Lower lobe of right lung (tissue), 2 donors: ENCODE results near the gene CORO7. TPM values are rescaled to one million over a fixed set of nuclear protein-coding genes. Genes with fewer than 3 reads are reported as not detected.

Source experiments
- ATAC-seq, 2 donors: fragments of 200-7000 bp; cut with Tn5 transposase; one replicate each; pipeline ENCODE4 v1.9.1; 2020 to 2022; ENCODE audit warnings: mild to moderate bottlenecking in 2 of 2, moderate library complexity in 2 of 2
- DNase-seq: peaks from one replicate; pipeline ENCODE4 v3.0.0-alpha.2; 2020
- H3K27ac ChIP-seq: fragments of 200-600 bp; one replicate; pipeline ENCODE4 v1.8.0; 2022
- H3K27me3 ChIP-seq: fragments of 200-600 bp; one replicate; pipeline ENCODE4 v1.8.0; 2022; ENCODE audit warnings: low read depth
- H3K36me3 ChIP-seq: fragments of 200-600 bp; one replicate; pipeline ENCODE4 v1.8.0; 2022; ENCODE audit warnings: mild to moderate bottlenecking
- H3K4me1 ChIP-seq: fragments of 200-600 bp; one replicate; pipeline ENCODE4 v1.8.0; 2022
- H3K4me3 ChIP-seq: fragments of 200-600 bp; one replicate; pipeline ENCODE4 v1.8.0; 2022; ENCODE audit warnings: mild to moderate bottlenecking
- H3K9me3 ChIP-seq: fragments of 200-600 bp; one replicate; pipeline ENCODE4 v1.8.0; 2022
- CTCF ChIP-seq: fragments of 200-600 bp; IDR thresholded peaks from one replicate; pipeline ENCODE4 v1.8.0; 2022; ENCODE audit warnings: antibody characterized with exemption, mild to moderate bottlenecking
- intact Hi-C: fragments of 100-400 bp; cut with DNase I; formaldehyde crosslinking; loops from one replicate; pipeline ENCODE4 v1.11.0; 2022
- total RNA-seq: library from RNA; stranded (reverse); fragmentation: NEBNext Ultra II Directional; extraction: Animal tissue kit (Norgen Biotek cat#: 25700); gene quantifications from one replicate; pipeline ENCODE4 v1.2.1, GENCODE V29; 2021
- donor health status: DM: no; HTN: yes; CAD: no; lungs with severe emphysema.

The CORO7 gene
- total RNA-seq, 1 donor from 2014 or later, result 58.5 TPM

GRCh38 chr16:4323071-4323844 is 93.1 kb downstream of the CORO7 start:
- H3K27me3 ChIP-seq, result no peaks in the 10 kb centered on the region
- no peaks in the 10 kb centered on the region for H3K9me3 ChIP-seq
- no peaks in the 10 kb centered on the region for H3K36me3 ChIP-seq
- DNase-seq (peak; percentile 71), ATAC-seq (peak; percentile 58 to 60)
- TF ChIP-seq CTCF, result no peak
- peak overlapping the region; percentile 15 for H3K4me3 ChIP-seq
- peak overlapping the region; percentile 85 for H3K27ac ChIP-seq
- H3K4me1 ChIP-seq, result peaks cover 94% of the 10 kb centered on the region
- intact Hi-C loops, result no loop called here

GRCh38 chr16:4322121-4323052 is 94.0 kb downstream of the CORO7 start:
- ATAC-seq, result no peak
- H3K36me3 ChIP-seq, result no peaks in the 10 kb centered on the region
- peaks cover 97% of the 10 kb centered on the region for H3K4me1 ChIP-seq
- no peaks in the 10 kb centered on the region for H3K27me3 ChIP-seq
- H3K9me3 ChIP-seq, result no peaks in the 10 kb centered on the region
- H3K4me3 ChIP-seq, result no peak overlapping the region
- intact Hi-C loops, result no loop called here
- no peak for DNase-seq
- peak overlapping the region; percentile 85 for H3K27ac ChIP-seq
- no peak for TF ChIP-seq CTCF

- intact Hi-C loops, result no loop called here
- H3K4me1 ChIP-seq, result peaks cover 95% of the 10 kb centered on the region
- no peaks in the 10 kb centered on the region for H3K27me3 ChIP-seq
- DNase-seq, result no peak
- no peaks in the 10 kb centered on the region for H3K36me3 ChIP-seq
- no peak overlapping the region for H3K4me3 ChIP-seq
- TF ChIP-seq CTCF, result no peak
- ATAC-seq, result no peak
- H3K9me3 ChIP-seq, result no peaks in the 10 kb centered on the region
- H3K27ac ChIP-seq, result peak overlapping the region; percentile 82
Measured at GRCh38 chr16:4321286-4322120, 94.9 kb downstream of the CORO7 start.

GRCh38 chr16:4320571-4321137 is 95.7 kb downstream of the CORO7 start:
- intact Hi-C loops, result no loop called here
- Histone ChIP-seq H3K4me1 (peaks cover 87% of the 10 kb centered on the region), H3K27me3 (no peaks in the 10 kb centered on the region), H3K4me3 (no peak overlapping the region), H3K9me3 (no peaks in the 10 kb centered on the region), H3K36me3 (no peaks in the 10 kb centered on the region), H3K27ac (peak overlapping the region; percentile 82)
- ATAC-seq, result no peak
- no peak for TF ChIP-seq CTCF
- DNase-seq, result no peak
